T-cell (primary cell): ENCODE data around the gene TAF1A. TPM values are rescaled to one million over a fixed set of nuclear protein-coding genes. Genes with fewer than 3 reads are reported as not detected.

Source experiments
- ATAC-seq, 4 experiments: fragments of 200-7000 bp in 3 of 4; fragments of 150-1000 bp in 1 of 4; cut with Tn5 transposase; replicated peaks in 1 of 4; 1 replicate in 3 of 4; 2 replicates in 1 of 4; pipeline ENCODE4 v1.10.0; 2021; ENCODE audit warnings: moderate library complexity in 3 of 4, mild to moderate bottlenecking in 2 of 4, moderate number of reproducible peaks in 1 of 4
- CTCF ChIA-PET, 2 donors: fragments of 300-600 bp; sonication (Branson Sonifier 250); formaldehyde crosslinking; loops; one replicate each; lab custom pipeline; 2022; ENCODE audit warnings: antibody characterized with exemption in 2 of 2; lab: Charles Lee
- POLR2A ChIA-PET, 2 donors: fragments of 300-600 bp; sonication (Branson Sonifier 250); formaldehyde crosslinking; loops; one replicate each; lab custom pipeline; 2022; ENCODE audit warnings: antibody characterized with exemption in 2 of 2; lab: Charles Lee
- DNase-seq, 35 experiments: peaks; one replicate each; pipeline versions ENCODE4 v3.0.0 to v3.0.0-alpha.2; 2013 to 2023
- H3K27ac ChIP-seq: one replicate; pipeline ENCODE4 v1.5.1; 2013; ENCODE audit warnings: low read length
- H3K27me3 ChIP-seq, 2 experiments: replicated peaks in 1 of 2; 1 replicate in 1 of 2; 2 replicates in 1 of 2; pipeline versions ENCODE4 v1.6.1 to v1.7.0; 2013; ENCODE audit warnings: low read length in 1 of 2, mixed read lengths in 1 of 2; ENCODE audit not compliant: control insufficient read depth in 2 of 2, insufficient read depth in 2 of 2; ENCODE audit errors: extremely low read depth in 1 of 2
- H3K36me3 ChIP-seq, 2 donors: 1 replicate in 1 of 2; 2 replicates in 1 of 2; pipeline versions ENCODE4 v1.6.1 to v1.7.0; 2013; ENCODE audit warnings: low read length in 1 of 2; ENCODE audit not compliant: control insufficient read depth in 2 of 2, insufficient read depth in 1 of 2; ENCODE audit errors: extremely low read depth in 1 of 2
- H3K4me1 ChIP-seq, 2 experiments: 1 replicate in 1 of 2; 2 replicates in 1 of 2; pipeline versions ENCODE4 v1.6.1 to v1.7.0; 2013; ENCODE audit warnings: low read length in 2 of 2, mixed read lengths in 1 of 2; ENCODE audit not compliant: insufficient read depth in 2 of 2, control insufficient read depth in 1 of 2; ENCODE audit errors: extremely low read depth in 1 of 2
- H3K4me3 ChIP-seq, 2 donors: 1 replicate in 1 of 2; 2 replicates in 1 of 2; pipeline versions ENCODE4 v1.5.1 to v1.7.0; 2013; ENCODE audit warnings: mild to moderate bottlenecking in 2 of 2, low read length in 1 of 2, moderate library complexity in 1 of 2; ENCODE audit not compliant: control insufficient read depth in 1 of 2; ENCODE audit errors: extremely low read depth in 1 of 2
- H3K9me3 ChIP-seq: 2 replicates; pipeline ENCODE4 v1.7.0; 2013
- H3K27ac Mint-ChIP-seq, 2 donors: one replicate each; pipeline ENCODE4 v1.8.0; 2020 to 2021; ENCODE audit warnings: mild to moderate bottlenecking in 2 of 2, mixed read lengths in 2 of 2
- H3K27me3 Mint-ChIP-seq, 2 donors: one replicate each; pipeline ENCODE4 v1.8.0; 2021 to 2022; ENCODE audit warnings: mixed read lengths in 2 of 2
- H3K36me3 Mint-ChIP-seq: one replicate; pipeline ENCODE4 v1.8.0; 2021; ENCODE audit warnings: mixed read lengths
- H3K4me1 Mint-ChIP-seq, 3 donors: one replicate each; pipeline ENCODE4 v1.8.0; 2020 to 2022; ENCODE audit warnings: mixed read lengths in 3 of 3, mild to moderate bottlenecking in 1 of 3
- H3K4me3 Mint-ChIP-seq, 3 donors: one replicate each; pipeline ENCODE4 v1.8.0; 2020 to 2022; ENCODE audit warnings: mild to moderate bottlenecking in 3 of 3, mixed read lengths in 3 of 3, moderate library complexity in 3 of 3
- H3K9me3 Mint-ChIP-seq, 3 donors: one replicate each; pipeline ENCODE4 v1.8.0; 2020 to 2022; ENCODE audit warnings: mixed read lengths in 3 of 3
- WGBS: methylation state at CpG from one replicate; pipeline ENCODE4 v1.1.5; 2013; ENCODE audit warnings: missing lambda C conversion rate; ENCODE audit not compliant: insufficient coverage; 5-methylcytosine and 5-hydroxymethylcytosine counted together
- total RNA-seq, 35 experiments: library from RNA in 6 of 35; stranded (reverse) in 6 of 35; fragments of 120-200 nt in 1 of 35; gene quantifications; one replicate each; pipeline versions ENCODE4 v1.2.1 to v1.2.4 and lab custom pipeline; 2013 to 2026

The TAF1A gene
- total RNA-seq, 5 donors from 2014 or later (not counting 1 experiment from before 2014, with no cell fraction given): 5.7 to 14.0 (median 12.3) TPM

DNA sequence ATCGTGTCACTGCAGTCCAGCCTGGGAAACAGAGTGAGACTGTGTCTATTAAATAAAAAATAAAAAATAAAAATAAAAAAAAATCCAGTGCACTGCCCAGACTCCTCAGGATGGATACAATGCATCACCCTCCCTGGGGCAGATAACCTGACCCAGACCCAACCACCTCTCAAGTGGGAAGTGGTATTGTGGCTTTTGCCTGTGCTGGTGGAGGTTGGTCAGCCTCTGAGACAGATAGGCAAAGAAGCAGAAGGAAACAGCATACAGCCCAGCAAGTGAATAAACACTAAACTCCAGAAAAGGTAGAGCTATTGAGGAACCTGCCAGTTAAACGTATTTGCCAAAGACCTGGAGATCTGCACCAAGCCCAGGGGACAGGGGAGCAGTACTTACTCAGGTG, 63.8 kb downstream of the TAF1A start:
- Mint-ChIP-seq H3K4me3 (no peak overlapping the region), H3K27me3 (peaks cover 9 to 21% of the 10 kb centered on the region in 2 donors), H3K36me3 (no peaks in the 10 kb centered on the region), H3K27ac (no peak overlapping the region), H3K9me3 (peaks cover 6 to 14% (median 7%) of the 10 kb centered on the region in 3 donors), H3K4me1 (no peaks in the 10 kb centered on the region)
- Histone ChIP-seq H3K4me1 (no peaks in the 10 kb centered on the region), H3K36me3 (no peaks in the 10 kb centered on the region), H3K9me3 (no peaks in the 10 kb centered on the region), H3K27ac (no peak overlapping the region), H3K4me3 (no peak overlapping the region), H3K27me3 (peaks cover 0 to 11% of the 10 kb centered on the region in 2 experiments)
- WGBS: 40% methylated on average over 1 of the region's 2 CpGs
- ChIA-PET POLR2A (no interaction called here), CTCF (interaction anchor here in 1 of 2 donors (0.7 kb wide), 2 partner anchors 33 to 377 kb away, joined by 3 read pairs; no protein-coding TSS in a partner anchor)
- no peak for ATAC-seq
- DNase-seq: no peak

DNA sequence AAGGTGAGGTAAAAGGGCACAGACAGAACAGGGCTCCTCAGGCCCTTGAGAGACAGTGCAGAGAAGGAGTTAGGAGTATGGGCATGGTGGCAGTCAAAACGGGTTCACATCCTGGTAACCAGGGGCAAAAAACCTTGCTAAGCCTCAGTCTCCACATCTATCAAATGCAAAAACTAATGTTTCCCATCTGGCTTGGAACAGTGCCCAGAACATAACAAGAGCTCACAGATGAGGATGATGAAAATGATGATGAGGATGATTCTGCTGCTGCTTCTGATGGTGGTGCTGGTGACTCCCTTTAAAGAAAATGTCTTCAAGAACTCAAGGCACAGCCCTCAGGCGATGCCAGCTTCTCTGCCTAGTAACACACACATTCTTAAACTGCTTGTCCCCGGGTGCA, 65.9 kb downstream of the TAF1A start:
- Mint-ChIP-seq H3K4me1 (no peaks in the 10 kb centered on the region), H3K9me3 (peaks cover 6 to 14% (median 7%) of the 10 kb centered on the region in 3 donors), H3K4me3 (no peak overlapping the region), H3K27ac (no peak overlapping the region), H3K36me3 (no peaks in the 10 kb centered on the region), H3K27me3 (peaks cover 7 to 21% of the 10 kb centered on the region in 2 donors)
- CTCF ChIA-PET: no interaction called here
- 76% methylated on average over 2 of the region's 3 CpGs for WGBS
- Histone ChIP-seq H3K9me3 (no peaks in the 10 kb centered on the region), H3K27me3 (peaks cover 0 to 6% of the 10 kb centered on the region in 2 experiments), H3K36me3 (no peaks in the 10 kb centered on the region), H3K27ac (no peak overlapping the region), H3K4me3 (no peak overlapping the region), H3K4me1 (no peaks in the 10 kb centered on the region)
- DNase-seq (no peak), ATAC-seq (no peak)
- POLR2A ChIA-PET: no interaction called here

DNA sequence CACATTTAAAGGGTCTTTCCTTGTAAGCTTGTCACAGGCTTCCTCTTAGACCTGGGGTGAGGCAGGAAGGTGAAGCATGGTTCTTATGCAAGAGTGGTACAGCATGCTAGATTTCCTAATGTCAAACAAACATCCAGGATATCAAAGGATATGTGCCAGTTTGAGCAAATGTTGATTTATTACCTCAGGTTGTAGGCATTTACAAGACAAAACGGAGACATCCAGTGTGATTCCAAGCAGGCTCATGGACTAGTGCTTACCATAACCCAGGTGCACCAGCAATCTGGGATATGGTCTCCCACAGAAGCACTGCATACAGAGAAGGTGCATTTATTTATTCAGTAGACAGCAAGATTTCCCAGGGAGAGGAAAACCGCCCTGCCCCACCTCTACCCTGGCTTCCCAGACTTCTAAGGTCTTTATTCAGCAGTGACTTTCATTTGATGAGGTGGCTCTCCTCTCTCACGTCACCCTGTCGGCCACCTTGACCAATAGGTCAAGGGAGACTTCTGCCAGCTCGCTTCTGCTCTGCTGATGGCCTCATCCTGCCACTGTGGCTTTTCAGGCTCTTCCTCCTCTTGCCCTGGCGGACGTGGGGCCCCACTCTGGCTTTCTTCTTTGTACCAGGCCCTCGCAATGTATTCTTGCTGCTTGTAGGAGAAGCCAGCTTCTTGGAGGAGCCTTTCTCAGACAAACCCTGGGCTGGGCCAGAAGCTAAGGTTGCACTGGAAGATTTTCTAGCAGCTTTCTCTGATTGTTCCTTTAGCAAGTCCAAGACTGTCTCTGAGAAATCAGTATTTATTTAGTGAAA, 67.4 kb downstream of the TAF1A start:
- Histone ChIP-seq H3K9me3 (no peaks in the 10 kb centered on the region), H3K4me1 (no peaks in the 10 kb centered on the region), H3K36me3 (no peaks in the 10 kb centered on the region), H3K27ac (no peak overlapping the region), H3K27me3 (peaks cover 0 to 6% of the 10 kb centered on the region in 2 experiments), H3K4me3 (no peak overlapping the region)
- CTCF ChIA-PET: interaction anchor here in 1 of 2 donors (0.6 kb wide), 1 partner anchor 564 kb away, joined by 3 read pairs; no protein-coding TSS in a partner anchor
- ATAC-seq (no peak), DNase-seq (no peak)
- Mint-ChIP-seq H3K4me3 (no peak overlapping the region), H3K36me3 (no peaks in the 10 kb centered on the region), H3K4me1 (no peaks in the 10 kb centered on the region), H3K9me3 (peaks cover under 1 to 9% (median 6%) of the 10 kb centered on the region in 3 donors), H3K27me3 (peaks cover 7 to 14% of the 10 kb centered on the region in 2 donors), H3K27ac (no peak overlapping the region)
- 78% methylated on average over 7 of the region's 8 CpGs for WGBS
- POLR2A ChIA-PET: no interaction called here

DNA sequence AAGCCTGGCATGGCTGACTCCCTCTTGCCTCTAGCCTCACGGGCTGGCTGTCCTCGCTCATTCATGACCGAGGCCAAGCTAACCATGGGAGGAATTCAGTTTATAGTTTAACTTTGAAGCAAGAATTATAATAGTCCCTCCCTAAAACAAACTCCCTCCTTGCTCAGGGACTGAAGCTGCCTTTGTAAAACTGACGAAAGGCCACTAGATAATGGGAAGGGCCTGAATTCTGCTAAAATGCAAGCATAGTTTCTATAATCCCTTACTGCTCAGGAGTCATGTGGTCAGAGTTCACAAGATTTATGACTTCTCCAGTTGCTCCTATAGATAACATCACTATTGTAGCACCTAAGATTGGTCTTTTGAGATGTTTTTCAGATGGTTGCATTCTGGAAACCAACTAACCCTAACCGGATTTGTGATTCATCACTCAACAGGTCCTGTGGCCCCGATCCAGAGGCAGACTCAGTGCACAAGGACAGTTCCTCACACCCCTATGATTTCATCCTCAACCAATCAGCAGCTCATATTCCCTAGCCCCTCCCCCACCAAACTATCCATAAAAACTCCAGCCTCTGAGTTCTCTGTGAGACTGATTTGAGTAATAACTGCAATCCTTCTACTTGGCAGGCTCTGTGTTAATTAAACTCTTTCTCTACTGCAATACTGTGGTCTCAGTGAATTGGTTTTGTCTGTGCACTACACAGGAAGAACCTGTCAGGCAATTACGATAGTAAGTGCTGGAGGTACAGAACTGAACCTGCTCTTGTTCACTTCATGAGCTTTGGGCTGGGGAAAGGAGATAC, 68.2 kb downstream of the TAF1A start:
- Mint-ChIP-seq H3K4me3 (no peak overlapping the region), H3K27me3 (peaks cover 7 to 9% of the 10 kb centered on the region in 2 donors), H3K27ac (no peak overlapping the region), H3K4me1 (no peaks in the 10 kb centered on the region), H3K9me3 (peaks cover 0 to 9% (median 6%) of the 10 kb centered on the region in 3 donors), H3K36me3 (no peaks in the 10 kb centered on the region)
- WGBS: 72% methylated on average over 2 of the region's 7 CpGs
- POLR2A ChIA-PET: no interaction called here
- Histone ChIP-seq H3K4me1 (no peaks in the 10 kb centered on the region), H3K27ac (no peak overlapping the region), H3K4me3 (no peak overlapping the region), H3K9me3 (no peaks in the 10 kb centered on the region), H3K27me3 (peaks cover 0 to 6% of the 10 kb centered on the region in 2 experiments), H3K36me3 (no peaks in the 10 kb centered on the region)
- DNase-seq (no peak), ATAC-seq (no peak)
- CTCF ChIA-PET: no interaction called here

Other genes with a start within 250 kb of the TAF1A start
- 1 to 10 TPM in 2 of 5 donors, under 1 TPM in 1, not detected in 2; 0.53 to 1.4 (median 1.0) TPM for gene HHIPL2, start 41.8 kb downstream of the TAF1A start, total RNA-seq
- 100 to 1,000 TPM in 3 of 5 donors, 10 to 100 TPM in 2; 86.5 to 116 (median 102) TPM for gene MIA3, start 28.2 kb upstream of the TAF1A start, total RNA-seq
- 10 to 100 TPM; 43.4 to 59.4 (median 52.7) TPM for gene AIDA, start 122.6 kb upstream of the TAF1A start, total RNA-seq
- 10 to 100 TPM; 45.3 to 53.9 (median 52.0) TPM for gene BROX, start 122.6 kb upstream of the TAF1A start, total RNA-seq
- gene FAM177B, start 147.3 kb upstream of the TAF1A start, total RNA-seq: 1 to 10 TPM in 2 of 5 donors, under 1 TPM in 3; 0.58 to 3.3 (median 0.60) TPM
- 1 to 10 TPM; 2.7 to 4.5 (median 3.1) TPM for gene DISP1, start 225.1 kb upstream of the TAF1A start, total RNA-seq